H1 (cell line): ENCODE results near the gene ACTR5. TPM values are rescaled to one million over a fixed set of nuclear protein-coding genes. Genes with fewer than 3 reads are reported as not detected.

Experiments
- CTCF ChIA-PET: fragments of 300-600 bp; sonication (Branson Sonifier 250); formaldehyde crosslinking; loops from one replicate; lab custom pipeline; 2021; ENCODE audit not compliant: partially characterized antibody; lab: Charles Lee
- POLR2A ChIA-PET: fragments of 300-600 bp; sonication (Branson Sonifier 250); formaldehyde crosslinking; loops from one replicate; lab custom pipeline; 2021; ENCODE audit warnings: inconsistent platforms; ENCODE audit not compliant: partially characterized antibody; lab: Charles Lee
- DNase-seq, 2 experiments: peaks; one replicate each; pipeline versions ENCODE4 v3.0.0 to v3.0.0-alpha.2; 2010 to 2022; ENCODE audit warnings: low spot score in 2 of 2, low read depth in 1 of 2, mixed read lengths in 1 of 2
- FAIRE-seq: peaks from 2 replicates; lab custom pipeline; 2011; peaks lifted over from hg19 to GRCh38; lab: Jason Lieb, UNC
- H2AFZ ChIP-seq: 2 replicates; pipeline ENCODE4 v1.8.1; 2012; ENCODE audit warnings: low read length, inconsistent platforms
- H2AK5ac ChIP-seq: 2 replicates; pipeline ENCODE4 v1.6.1; 2013; ENCODE audit warnings: low read depth, low read length
- H2BK120ac ChIP-seq: replicated peaks from 2 replicates; pipeline ENCODE3; 2013; ENCODE audit warnings: low read depth, low read length, inconsistent platforms
- H2BK12ac ChIP-seq: 2 replicates; pipeline ENCODE4 v1.6.1; 2013; ENCODE audit warnings: low read depth, low read length
- H2BK15ac ChIP-seq: 2 replicates; pipeline ENCODE4 v1.6.1; 2013; ENCODE audit warnings: low read length
- H2BK20ac ChIP-seq: 2 replicates; pipeline ENCODE4 v1.6.1; 2013; ENCODE audit warnings: low read length
- H2BK5ac ChIP-seq: 2 replicates; pipeline ENCODE4 v1.6.1; 2013; ENCODE audit warnings: low read depth, low read length
- H3K14ac ChIP-seq: 2 replicates; pipeline ENCODE4 v1.6.1; 2013; ENCODE audit warnings: inconsistent platforms; ENCODE audit not compliant: insufficient read length
- H3K18ac ChIP-seq: 2 replicates; pipeline ENCODE4 v1.6.1; 2013; ENCODE audit warnings: low read length; ENCODE audit errors: extremely low read depth
- H3K23ac ChIP-seq: 2 replicates; pipeline ENCODE4 v1.6.1; 2013; ENCODE audit warnings: inconsistent platforms; ENCODE audit not compliant: insufficient read length
- H3K23me2 ChIP-seq: 2 replicates; pipeline ENCODE4 v1.6.1; 2013; ENCODE audit warnings: low read depth, low read length
- H3K27ac ChIP-seq: 2 replicates; pipeline ENCODE4 v1.6.1; 2011; ENCODE audit warnings: low read depth, low read length, inconsistent platforms
- H3K27me3 ChIP-seq, 4 experiments: replicated peaks in 1 of 4; 1 replicate in 1 of 4; 2 replicates in 3 of 4; pipeline versions ENCODE4 v1.6.1 to v1.8.1; 2011 to 2013; ENCODE audit warnings: low read length in 3 of 4, mild to moderate bottlenecking in 3 of 4, inconsistent platforms in 2 of 4, mixed read lengths in 2 of 4, moderate library complexity in 1 of 4; ENCODE audit not compliant: control insufficient read depth in 3 of 4, insufficient read depth in 3 of 4; ENCODE audit errors: extremely low read depth in 1 of 4
- H3K36me3 ChIP-seq, 4 experiments: 2 replicates each; pipeline versions ENCODE4 v1.6.1 to v1.8.1; 2011 to 2013; ENCODE audit warnings: mild to moderate bottlenecking in 4 of 4, low read length in 3 of 4, moderate library complexity in 2 of 4, control low read depth in 1 of 4, inconsistent platforms in 1 of 4; ENCODE audit not compliant: insufficient read depth in 4 of 4, control insufficient read depth in 2 of 4
- H3K4ac ChIP-seq: replicated peaks from 2 replicates; pipeline ENCODE3; 2013; ENCODE audit warnings: low read length, low read depth, mixed read lengths, inconsistent platforms; ENCODE audit not compliant: insufficient read length
- H3K4me1 ChIP-seq, 4 experiments: replicated peaks in 1 of 4; 1 replicate in 1 of 4; 2 replicates in 3 of 4; pipeline versions ENCODE4 v1.6.1 to v1.8.1; 2011 to 2013; ENCODE audit warnings: low read length in 3 of 4, inconsistent platforms in 2 of 4, mixed read lengths in 1 of 4; ENCODE audit not compliant: insufficient read depth in 4 of 4, control insufficient read depth in 3 of 4
- H3K4me2 ChIP-seq, 2 experiments: 2 replicates each; pipeline versions ENCODE4 v1.6.1 to v1.8.1; 2011 to 2013; ENCODE audit warnings: low read depth in 2 of 2, low read length in 2 of 2, control low read depth in 1 of 2, inconsistent platforms in 1 of 2, mild to moderate bottlenecking in 1 of 2; ENCODE audit not compliant: insufficient read depth in 1 of 2
- H3K4me3 ChIP-seq, 4 experiments: fragments of 200-600, 300-600 bp in 1 of 4; sonication (generic), shearing (Covaris generic), sonication (Bioruptor Twin) in 1 of 4; 2 replicates each; pipeline versions ENCODE4 v1.5.1 to v1.8.1; 2011 to 2016; ENCODE audit warnings: low read length in 4 of 4, low read depth in 3 of 4, control low read depth in 2 of 4, inconsistent platforms in 2 of 4, mild to moderate bottlenecking in 2 of 4, mixed read lengths in 1 of 4, moderate library complexity in 1 of 4; ENCODE audit not compliant: insufficient read depth in 2 of 4; ENCODE audit errors: extremely low read depth in 1 of 4
- H3K56ac ChIP-seq: replicated peaks from 2 replicates; pipeline ENCODE3; 2013; ENCODE audit warnings: low read depth, mild to moderate bottlenecking, mixed read lengths, low read length, inconsistent platforms; ENCODE audit not compliant: insufficient read length
- H3K79me1 ChIP-seq: 2 replicates; pipeline ENCODE4 v1.6.1; 2013; ENCODE audit warnings: low read depth, low read length, control low read depth
- H3K79me2 ChIP-seq, 2 experiments: 2 replicates each; pipeline versions ENCODE4 v1.6.1 to v1.8.1; 2012 to 2013; ENCODE audit warnings: low read length in 2 of 2, mild to moderate bottlenecking in 2 of 2, inconsistent platforms in 1 of 2; ENCODE audit not compliant: insufficient read depth in 2 of 2, control insufficient read depth in 1 of 2
- H3K9ac ChIP-seq, 4 experiments: replicated peaks in 1 of 4; 1 replicate in 1 of 4; 2 replicates in 3 of 4; pipeline versions ENCODE4 v1.6.1 to v1.8.1; 2011 to 2013; ENCODE audit warnings: low read depth in 3 of 4, low read length in 3 of 4, control low read depth in 2 of 4, mild to moderate bottlenecking in 2 of 4, moderate library complexity in 2 of 4, inconsistent platforms in 1 of 4; ENCODE audit errors: extremely low read depth in 1 of 4
- H3K9me3 ChIP-seq, 2 experiments: 2 replicates each; pipeline versions ENCODE4 v1.6.1 to v1.8.1; 2012 to 2013; ENCODE audit warnings: mild to moderate bottlenecking in 2 of 2, moderate library complexity in 2 of 2, control low read depth in 1 of 2, inconsistent platforms in 1 of 2, low read depth in 1 of 2, low read length in 1 of 2, mixed read lengths in 1 of 2; ENCODE audit not compliant: insufficient read depth in 2 of 2
- H4K20me1 ChIP-seq, 2 experiments: replicated peaks in 1 of 2; 2 replicates each; pipeline versions ENCODE3 to v1.8.1; 2011 to 2013; ENCODE audit warnings: inconsistent platforms in 2 of 2, low read length in 2 of 2, mild to moderate bottlenecking in 1 of 2; ENCODE audit not compliant: insufficient read depth in 2 of 2, control insufficient read depth in 1 of 2
- H4K5ac ChIP-seq: 2 replicates; pipeline ENCODE4 v1.6.1; 2013; ENCODE audit warnings: low read length, low read depth, mixed read lengths, inconsistent platforms; ENCODE audit not compliant: insufficient read length
- H4K8ac ChIP-seq: 2 replicates; pipeline ENCODE4 v1.8.0; 2013; ENCODE audit warnings: mild to moderate bottlenecking, moderate library complexity, low read length, inconsistent platforms; ENCODE audit not compliant: insufficient read depth; ENCODE audit errors: extremely low read depth
- H4K91ac ChIP-seq: replicated peaks from 2 replicates; pipeline ENCODE3; 2013; ENCODE audit warnings: low read length, mixed read lengths, inconsistent platforms; ENCODE audit not compliant: insufficient read length
- EZH2 ChIP-seq: fragments of 200-600 bp; sonication (generic); IDR thresholded peaks from 2 replicates; pipeline ENCODE4 v1.7.1; 2012; ENCODE audit warnings: low read depth, mild to moderate bottlenecking, moderate library complexity, low read length, inconsistent platforms; ENCODE audit not compliant: severe bottlenecking
- ZNF274 ChIP-seq: IDR thresholded peaks from 2 replicates; pipeline ENCODE4 v1.7.0; 2012; ENCODE audit warnings: low read length, borderline replicate concordance; ENCODE audit errors: extremely low read depth
- WGBS, 2 experiments: shearing (Covaris generic) in 1 of 2; methylation state at CpG; one replicate each; pipeline versions ENCODE4 v1.1.6 to v1.1.7; 2013 to 2015; ENCODE audit warnings: low lambda C conversion rate in 2 of 2, mixed read lengths in 2 of 2, inconsistent platforms in 1 of 2, low coverage in 1 of 2, missing lambda C conversion rate in 1 of 2; ENCODE audit not compliant: insufficient replicate concordance in 2 of 2, insufficient coverage in 1 of 2, insufficient read length in 1 of 2; ENCODE audit errors: extremely low coverage in 1 of 2, missing lambda C conversion rate in 1 of 2; 5-methylcytosine and 5-hydroxymethylcytosine counted together
- polyA plus RNA-seq, 7 experiments: library from polyadenylated mRNA; depleted of rRNA in 3 of 7; stranded (reverse) in 5 of 7; unstranded in 2 of 7; fragments of >200 nt in 5 of 7; fragments of 200-250 nt in 2 of 7; gene quantifications; 1 replicate in 5 of 7; 2 replicates in 1 of 7; 4 replicates in 1 of 7; pipeline versions ENCODE4 v1.2.1 to v1.2.3, GENCODE V29; 2011 to 2013; ENCODE audit warnings: missing spikeins in 2 of 7, mixed read lengths in 2 of 7
- total RNA-seq: library from RNA; stranded (reverse); fragmentation: NEBNext Ultra II Directional; extraction: Animal tissue kit (Norgen Biotek cat#: 25700); gene quantifications from 2 replicates; pipeline ENCODE4 v1.2.1, GENCODE V29; 2021

ACTR5 gene
- total and polyA plus RNA-seq, 2 of the 8 experiments (the other 6 are each of a cell fraction or from before 2014, with no cell fraction given) = 10.4 to 14.4 TPM

DNA sequence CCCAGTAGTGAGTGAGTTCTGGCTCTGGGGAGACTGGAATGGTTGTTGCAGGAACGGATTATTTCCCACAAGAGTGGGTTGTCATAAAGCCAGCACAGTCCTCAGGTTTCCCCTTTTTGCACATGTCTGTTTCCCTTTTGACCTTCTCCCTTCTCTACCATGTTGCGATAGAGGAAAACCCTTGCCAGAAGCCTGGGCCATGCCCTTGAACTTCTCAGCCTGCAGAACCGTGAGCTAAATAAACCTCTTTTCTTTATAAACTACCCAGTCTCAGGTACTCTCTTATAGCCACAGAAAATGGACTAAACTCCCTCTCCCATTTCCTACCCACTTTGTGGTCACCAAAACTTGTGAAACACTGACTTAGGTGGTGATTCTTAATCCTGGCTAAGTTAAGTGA, 50.0 kb downstream of the ACTR5 start:
- H3K27ac ChIP-seq = no peak overlapping the region
- ChIA-PET POLR2A (no interaction called here), CTCF (no interaction called here)
- no peaks in the 10 kb centered on the region for H4K20me1 ChIP-seq
- H2AFZ ChIP-seq = no peak overlapping the region
- H3K23ac ChIP-seq = no peak overlapping the region
- no peak overlapping the region for H4K8ac ChIP-seq
- no peak overlapping the region for H2AK5ac ChIP-seq
- H2BK5ac ChIP-seq = no peak overlapping the region
- TF ChIP-seq EZH2 (no peak), ZNF274 (no peak)
- FAIRE-seq (no peak), DNase-seq (no peak)
- no peak overlapping the region for H4K5ac ChIP-seq
- 82% methylated on average over 3 of the region's 3 CpGs; no CpG with 5 or more reads in 1 of the 2 experiments for WGBS, 2 experiments
- no peak overlapping the region for H3K14ac ChIP-seq
- H2BK20ac ChIP-seq = no peak overlapping the region
- H3K79me2 ChIP-seq = no peaks in the 10 kb centered on the region
- H3K9ac ChIP-seq = no peak overlapping the region
- no peaks in the 10 kb centered on the region; a peak in 1 of 7 replicates for H3K4me1 ChIP-seq
- no peak overlapping the region for H3K4me2 ChIP-seq
- no peak overlapping the region for H2BK12ac ChIP-seq
- no peaks in the 10 kb centered on the region for H3K36me3 ChIP-seq
- H3K27me3 ChIP-seq = no peaks in the 10 kb centered on the region
- H4K91ac ChIP-seq = no peak overlapping the region
- no peak overlapping the region for H3K56ac ChIP-seq
- no peak overlapping the region for H3K4ac ChIP-seq
- no peaks in the 10 kb centered on the region for H3K9me3 ChIP-seq
- H2BK120ac ChIP-seq = no peak overlapping the region
- no peak overlapping the region for H2BK15ac ChIP-seq
- no peak overlapping the region for H3K4me3 ChIP-seq
- H3K18ac ChIP-seq = no peak overlapping the region
- H3K79me1 ChIP-seq = no peaks in the 10 kb centered on the region
- H3K23me2 ChIP-seq = no peaks in the 10 kb centered on the region
